Keratinocyte (primary cell): ENCODE data around the gene PLXND1. TPM values are rescaled to one million over a fixed set of nuclear protein-coding genes. Genes with fewer than 3 reads are reported as not detected.

Experiments
- DNase-seq: peaks from one replicate; pipeline ENCODE4 v3.0.0-alpha.2; 2011; ENCODE audit warnings: low read depth, missing footprints, low spot score
- FAIRE-seq: peaks from 2 replicates; lab custom pipeline; 2011; peaks lifted over from hg19 to GRCh38; lab: Jason Lieb, UNC
- H2AFZ ChIP-seq: 2 replicates; pipeline ENCODE4 v1.6.0; 2012; ENCODE audit warnings: low read length, control low read depth, inconsistent platforms; ENCODE audit not compliant: control insufficient read depth
- H3K27ac ChIP-seq: 2 replicates; pipeline ENCODE4 v1.5.1; 2011; ENCODE audit warnings: low read length; ENCODE audit not compliant: control insufficient read depth, insufficient read depth
- H3K27me3 ChIP-seq: 3 replicates; pipeline ENCODE4 v1.6.0; 2011; ENCODE audit warnings: low read length; ENCODE audit not compliant: control insufficient read depth, insufficient read depth; ENCODE audit errors: extremely low read depth
- H3K36me3 ChIP-seq, 2 experiments: 2 replicates in 1 of 2; 3 replicates in 1 of 2; pipeline ENCODE4 v1.5.1; 2011; ENCODE audit warnings: low read length in 2 of 2, mild to moderate bottlenecking in 1 of 2; ENCODE audit not compliant: control insufficient read depth in 2 of 2, insufficient read depth in 2 of 2; ENCODE audit errors: extremely low read depth in 1 of 2
- H3K4me1 ChIP-seq: 3 replicates; pipeline ENCODE4 v1.5.1; 2011; ENCODE audit warnings: low read length; ENCODE audit not compliant: control insufficient read depth, insufficient read depth; ENCODE audit errors: extremely low read depth
- H3K4me2 ChIP-seq: 3 replicates; pipeline ENCODE4 v1.6.0; 2011; ENCODE audit warnings: low read depth, low read length; ENCODE audit not compliant: control insufficient read depth, insufficient read depth; ENCODE audit errors: extremely low read depth
- H3K4me3 ChIP-seq, 3 experiments: fragments of 200-600 bp in 1 of 3; sonication (generic) in 1 of 3; 2 replicates in 2 of 3; 3 replicates in 1 of 3; pipeline ENCODE4 v1.5.1; 2011 to 2016; ENCODE audit warnings: low read length in 3 of 3, mild to moderate bottlenecking in 3 of 3, control low read depth in 2 of 3, inconsistent platforms in 1 of 3, low read depth in 1 of 3, mixed read lengths in 1 of 3, mixed run types in 1 of 3, moderate library complexity in 1 of 3; ENCODE audit not compliant: control insufficient read depth in 2 of 3, insufficient read depth in 2 of 3; ENCODE audit errors: extremely low read depth in 1 of 3
- H3K79me2 ChIP-seq: 2 replicates; pipeline ENCODE4 v1.6.0; 2012; ENCODE audit warnings: low read length; ENCODE audit not compliant: control insufficient read depth, insufficient read depth
- H3K9ac ChIP-seq: 3 replicates; pipeline ENCODE4 v1.6.0; 2011; ENCODE audit warnings: low read length; ENCODE audit not compliant: control insufficient read depth, insufficient read depth; ENCODE audit errors: extremely low read depth
- H3K9me1 ChIP-seq: 3 replicates; pipeline ENCODE4 v1.6.0; 2011; ENCODE audit warnings: low read length; ENCODE audit not compliant: control insufficient read depth, insufficient read depth; ENCODE audit errors: extremely low read depth
- H3K9me3 ChIP-seq: 2 replicates; pipeline ENCODE4 v1.5.1; 2012; ENCODE audit warnings: low read depth, low read length; ENCODE audit not compliant: control insufficient read depth
- H4K20me1 ChIP-seq: 3 replicates; pipeline ENCODE4 v1.6.0; 2011; ENCODE audit warnings: low read length; ENCODE audit not compliant: control insufficient read depth, insufficient read depth; ENCODE audit errors: extremely low read depth
- CTCF ChIP-seq, 3 experiments: IDR thresholded peaks in 1 of 3; conservative IDR thresholded peaks in 1 of 3; optimal IDR thresholded peaks in 1 of 3; 2 replicates in 2 of 3; 3 replicates in 1 of 3; pipeline versions ENCODE3 to v1.5.1; 2011; ENCODE audit warnings: low read length in 3 of 3, mild to moderate bottlenecking in 3 of 3, moderate library complexity in 2 of 3, control low read depth in 1 of 3, inconsistent platforms in 1 of 3; ENCODE audit not compliant: insufficient read depth in 2 of 3; ENCODE audit errors: extremely low read depth in 1 of 3
- EZH2 ChIP-seq: IDR thresholded peaks from one replicate; pipeline ENCODE4 v1.6.1; 2012; ENCODE audit warnings: inconsistent platforms, mild to moderate bottlenecking, low read length, moderate library complexity
- dilution Hi-C: fragments of 300-500 bp; cut with MboI; formaldehyde crosslinking; loops from one replicate; pipeline ENCODE4 v1.7.0; 2020; ENCODE audit warnings: low sequenced_read_pairs; ENCODE audit not compliant: extremely low pct_ligation_motif_present
- polyA plus RNA-seq, 5 experiments: library from polyadenylated mRNA; depleted of rRNA in 3 of 5; stranded (reverse) in 3 of 5; stranded (forward) in 1 of 5; unstranded in 1 of 5; fragments of >200 nt; gene quantifications; 1 replicate in 1 of 5; 2 replicates in 3 of 5; 3 replicates in 1 of 5; pipeline versions ENCODE4 v1.2.1 to v1.2.3, GENCODE V29; 2011 to 2012; ENCODE audit warnings: missing spikeins in 2 of 5, low read depth in 1 of 5, low replicate concordance in 1 of 5

Gene PLXND1
- polyA plus RNA-seq, 1 donor (not counting 4 experiments of a cell fraction or from before 2014, with no cell fraction given), result 0.09 TPM

GRCh38 chr3:129653019-129653418 lies 46.5 kb upstream of the PLXND1 start:
- Histone ChIP-seq H3K9me1 (no peaks in the 10 kb centered on the region), H3K4me2 (no peak overlapping the region), H3K27ac (no peak overlapping the region), H3K9me3 (no peaks in the 10 kb centered on the region), H3K4me3 (no peak overlapping the region), H3K36me3 (peaks cover 0 to 20% of the 10 kb centered on the region in 2 experiments), H3K4me1 (peaks cover 36% of the 10 kb centered on the region), H3K79me2 (peaks cover 34% of the 10 kb centered on the region), H3K9ac (no peak overlapping the region), H4K20me1 (no peaks in the 10 kb centered on the region), H3K27me3 (no peaks in the 10 kb centered on the region), H2AFZ (no peak overlapping the region)
- DNase-seq (no peak), FAIRE-seq (no peak)
- dilution Hi-C loops, result no loop called here
- TF ChIP-seq EZH2 (no peak), CTCF (optimal IDR thresholded peaks at IDR 0.05 in 1 of 3, IDR thresholded peaks at IDR 0.05 in 1 of 3, conservative IDR thresholded peaks at IDR 0.05 in 1 of 3; ENCODE audit: extremely low read depth in 1 of 3, insufficient read depth in 2 of 3, low read length in 3 of 3) (no peak)

- H3K9me1 ChIP-seq, result no peaks in the 10 kb centered on the region
- no peaks in the 10 kb centered on the region for H3K27me3 ChIP-seq
- H3K79me2 ChIP-seq, result peaks cover 21% of the 10 kb centered on the region
- no peak overlapping the region for H3K27ac ChIP-seq
- no peaks in the 10 kb centered on the region for H3K9me3 ChIP-seq
- no peak overlapping the region for H3K9ac ChIP-seq
- H2AFZ ChIP-seq, result no peak overlapping the region
- peak; percentile 98 for DNase-seq
- peak overlapping the region; percentile 20 for H3K4me2 ChIP-seq
- dilution Hi-C loops, result no loop called here
- TF ChIP-seq CTCF (optimal IDR thresholded peaks at IDR 0.05 in 1 of 3, IDR thresholded peaks at IDR 0.05 in 1 of 3, conservative IDR thresholded peaks at IDR 0.05 in 1 of 3; ENCODE audit: extremely low read depth in 1 of 3, insufficient read depth in 2 of 3, low read length in 3 of 3) (peak in 2 of 3 experiments; percentile 1 to 35), EZH2 (no peak)
- no peak overlapping the region for H3K4me3 ChIP-seq
- peaks cover 24% of the 10 kb centered on the region for H3K4me1 ChIP-seq
- no peaks in the 10 kb centered on the region for H4K20me1 ChIP-seq
- peaks cover 0 to 24% of the 10 kb centered on the region in 2 experiments for H3K36me3 ChIP-seq
- peak; percentile 74 for FAIRE-seq
Measured at GRCh38 chr3:129651435-129652202, 45.1 kb upstream of the PLXND1 start.
